H9 (cell line): ENCODE results near the gene CROCC2. TPM values are rescaled to one million over a fixed set of nuclear protein-coding genes. Genes with fewer than 3 reads are reported as not detected.

Experiments
- DNase-seq: peaks from one replicate; pipeline ENCODE4 v3.0.0-alpha.2; 2017
- H2AFZ ChIP-seq: one replicate; pipeline ENCODE4 v1.6.1; 2013; ENCODE audit warnings: mild to moderate bottlenecking, low read length, control low read depth, moderate library complexity
- H2AK5ac ChIP-seq: 2 replicates; pipeline ENCODE4 v1.6.1; 2013; ENCODE audit warnings: low read length, control low read depth, mixed read lengths; ENCODE audit not compliant: insufficient read length
- H2BK120ac ChIP-seq: one replicate; pipeline ENCODE4 v1.6.1; 2013; ENCODE audit warnings: low read depth, mild to moderate bottlenecking, low read length, control low read depth, inconsistent platforms; ENCODE audit not compliant: poor library complexity, severe bottlenecking
- H2BK12ac ChIP-seq: 2 replicates; pipeline ENCODE4 v1.6.1; 2013; ENCODE audit warnings: low read length, control low read depth, mixed read lengths, low read depth; ENCODE audit not compliant: insufficient read length
- H2BK15ac ChIP-seq: 2 replicates; pipeline ENCODE4 v1.6.1; 2013; ENCODE audit warnings: low read depth, low read length, control low read depth
- H2BK20ac ChIP-seq: one replicate; pipeline ENCODE4 v1.6.1; 2013; ENCODE audit warnings: low read depth, mild to moderate bottlenecking, low read length, control low read depth, inconsistent platforms; ENCODE audit not compliant: poor library complexity, severe bottlenecking
- H2BK5ac ChIP-seq: 2 replicates; pipeline ENCODE4 v1.6.1; 2013; ENCODE audit warnings: low read length, control low read depth, mixed read lengths; ENCODE audit not compliant: insufficient read length
- H3K14ac ChIP-seq: 2 replicates; pipeline ENCODE4 v1.6.1; 2013; ENCODE audit warnings: low read length, control low read depth; ENCODE audit not compliant: insufficient read depth
- H3K18ac ChIP-seq: 2 replicates; pipeline ENCODE4 v1.6.1; 2013; ENCODE audit warnings: low read depth, mild to moderate bottlenecking, mixed read lengths, low read length, control low read depth; ENCODE audit not compliant: insufficient read length
- H3K23ac ChIP-seq: 2 replicates; pipeline ENCODE4 v1.6.1; 2013; ENCODE audit warnings: low read length, control low read depth, mixed read lengths, low read depth; ENCODE audit not compliant: insufficient read length
- H3K23me2 ChIP-seq: 2 replicates; pipeline ENCODE4 v1.6.1; 2013; ENCODE audit warnings: low read depth, mild to moderate bottlenecking, mixed read lengths, low read length, control low read depth; ENCODE audit not compliant: insufficient read length, poor library complexity, severe bottlenecking
- H3K27ac ChIP-seq: 2 replicates; pipeline ENCODE4 v1.5.1; 2013; ENCODE audit warnings: low read length, control low read depth, mixed read lengths, low read depth; ENCODE audit not compliant: insufficient read length
- H3K27me3 ChIP-seq: 2 replicates; pipeline ENCODE4 v1.6.1; 2013; ENCODE audit warnings: low read length, control low read depth, inconsistent platforms; ENCODE audit not compliant: insufficient read depth
- H3K4ac ChIP-seq: 2 replicates; pipeline ENCODE4 v1.6.1; 2013; ENCODE audit warnings: low read depth, mild to moderate bottlenecking, control low read depth, inconsistent platforms, low read length, moderate library complexity
- H3K4me1 ChIP-seq: 2 replicates; pipeline ENCODE4 v1.6.1; 2013; ENCODE audit warnings: low read length, control low read depth, inconsistent platforms; ENCODE audit not compliant: insufficient read depth
- H3K4me2 ChIP-seq: 2 replicates; pipeline ENCODE4 v1.6.1; 2013; ENCODE audit warnings: low read length, control low read depth, mixed read lengths; ENCODE audit not compliant: insufficient read length, insufficient read depth
- H3K56ac ChIP-seq: 2 replicates; pipeline ENCODE4 v1.6.1; 2013; ENCODE audit warnings: low read depth, mild to moderate bottlenecking, mixed read lengths, low read length, control low read depth; ENCODE audit not compliant: insufficient read length
- H3K79me1 ChIP-seq: 2 replicates; pipeline ENCODE4 v1.6.1; 2013; ENCODE audit warnings: low read depth, mild to moderate bottlenecking, moderate library complexity, low read length, control low read depth, inconsistent platforms; ENCODE audit not compliant: insufficient read depth, poor library complexity, severe bottlenecking
- H3K79me2 ChIP-seq: 2 replicates; pipeline ENCODE4 v1.6.1; 2013; ENCODE audit warnings: low read length, control low read depth, inconsistent platforms; ENCODE audit not compliant: insufficient read depth
- H3K9ac ChIP-seq: 2 replicates; pipeline ENCODE4 v1.6.1; 2013; ENCODE audit warnings: low read length, control low read depth, mixed read lengths; ENCODE audit not compliant: insufficient read length; ENCODE audit errors: extremely low read depth
- H3K9me3 ChIP-seq: one replicate; pipeline ENCODE4 v1.6.1; 2013; ENCODE audit warnings: low read depth, low read length, inconsistent platforms; ENCODE audit not compliant: control insufficient read depth
- H3T11ph ChIP-seq: one replicate; pipeline ENCODE4 v1.6.1; 2013; ENCODE audit warnings: mild to moderate bottlenecking, low read length, control low read depth, inconsistent platforms
- H4K20me1 ChIP-seq: one replicate; pipeline ENCODE4 v1.6.1; 2013; ENCODE audit not compliant: control insufficient read depth, insufficient read length, insufficient read depth
- H4K5ac ChIP-seq: 2 replicates; pipeline ENCODE4 v1.6.1; 2013; ENCODE audit warnings: low read depth, mild to moderate bottlenecking, mixed read lengths, low read length, control low read depth; ENCODE audit not compliant: insufficient read length
- H4K8ac ChIP-seq: replicated peaks from 2 replicates; pipeline ENCODE4 v1.6.1; 2013; ENCODE audit warnings: low read length, control low read depth, mixed read lengths, low read depth; ENCODE audit not compliant: insufficient read length
- H4K91ac ChIP-seq: 2 replicates; pipeline ENCODE4 v1.6.1; 2013; ENCODE audit warnings: low read depth, mild to moderate bottlenecking, moderate library complexity, mixed read lengths, low read length, control low read depth; ENCODE audit not compliant: insufficient read length
- H3K27ac Mint-ChIP-seq, 3 experiments: 2 replicates in 2 of 3; 3 replicates in 1 of 3; pipeline ENCODE4 v1.8.0; 2020 to 2021; ENCODE audit warnings: mixed read lengths in 3 of 3, mild to moderate bottlenecking in 1 of 3, moderate library complexity in 1 of 3
- H3K27me3 Mint-ChIP-seq: 2 replicates; pipeline ENCODE4 v1.8.0; 2021; ENCODE audit warnings: low read depth, mild to moderate bottlenecking, moderate library complexity, mixed read lengths
- H3K36me3 Mint-ChIP-seq, 3 experiments: 2 replicates in 2 of 3; 3 replicates in 1 of 3; pipeline ENCODE4 v1.8.0; 2020 to 2021; ENCODE audit warnings: low read depth in 3 of 3, mixed read lengths in 3 of 3; ENCODE audit not compliant: insufficient read depth in 1 of 3
- H3K4me1 Mint-ChIP-seq, 2 experiments: 2 replicates each; pipeline ENCODE4 v1.8.0; 2020; ENCODE audit warnings: mixed read lengths in 2 of 2
- H3K4me3 Mint-ChIP-seq, 2 experiments: 2 replicates in 1 of 2; 3 replicates in 1 of 2; pipeline ENCODE4 v1.8.0; 2020 to 2021; ENCODE audit warnings: mild to moderate bottlenecking in 2 of 2, mixed read lengths in 2 of 2, moderate library complexity in 1 of 2
- H3K9me3 Mint-ChIP-seq, 2 experiments: 2 replicates in 1 of 2; 3 replicates in 1 of 2; pipeline ENCODE4 v1.8.0; 2020; ENCODE audit warnings: mild to moderate bottlenecking in 2 of 2, mixed read lengths in 2 of 2, moderate library complexity in 1 of 2
- WGBS: extraction: QIAGEN DNeasy Blood & Tissue Kit; methylation state at CpG from one replicate; pipeline ENCODE4 v1.1.7; 2013; ENCODE audit warnings: missing lambda C conversion rate, low lambda C conversion rate, mixed read lengths; ENCODE audit not compliant: insufficient read length; ENCODE audit errors: extremely low coverage; 5-methylcytosine and 5-hydroxymethylcytosine counted together
- total RNA-seq: library from RNA; stranded (reverse); gene quantifications from 2 replicates; pipeline ENCODE4 v1.2.1, GENCODE V29; 2021
- TF ChIP-seq, protein P1 (sequence below): fragments of 200-600 bp; sonication (generic); conservative IDR thresholded peaks from 3 replicates; pipeline ENCODE4 v1.8.0; 2021; ENCODE audit warnings: antibody characterized with exemption, mild to moderate bottlenecking

CROCC2 gene
- total RNA-seq, 1 experiment from 2014 or later, result not detected

- no peaks in the 10 kb centered on the region for H3K79me2 ChIP-seq
- H3K9ac ChIP-seq, result no peak overlapping the region
- no peaks in the 10 kb centered on the region; a peak in 1 of 7 replicates for H3K36me3 Mint-ChIP-seq
- no peak overlapping the region for H3K4me2 ChIP-seq
- H3K56ac ChIP-seq, result no peak overlapping the region
- no peak overlapping the region for H2BK120ac ChIP-seq
- H3K23me2 ChIP-seq, result no peaks in the 10 kb centered on the region
- H4K91ac ChIP-seq, result no peak overlapping the region
- no peak overlapping the region for H2BK15ac ChIP-seq
- H3K27me3 ChIP-seq, result no peaks in the 10 kb centered on the region
- TF ChIP-seq, protein P1, sequence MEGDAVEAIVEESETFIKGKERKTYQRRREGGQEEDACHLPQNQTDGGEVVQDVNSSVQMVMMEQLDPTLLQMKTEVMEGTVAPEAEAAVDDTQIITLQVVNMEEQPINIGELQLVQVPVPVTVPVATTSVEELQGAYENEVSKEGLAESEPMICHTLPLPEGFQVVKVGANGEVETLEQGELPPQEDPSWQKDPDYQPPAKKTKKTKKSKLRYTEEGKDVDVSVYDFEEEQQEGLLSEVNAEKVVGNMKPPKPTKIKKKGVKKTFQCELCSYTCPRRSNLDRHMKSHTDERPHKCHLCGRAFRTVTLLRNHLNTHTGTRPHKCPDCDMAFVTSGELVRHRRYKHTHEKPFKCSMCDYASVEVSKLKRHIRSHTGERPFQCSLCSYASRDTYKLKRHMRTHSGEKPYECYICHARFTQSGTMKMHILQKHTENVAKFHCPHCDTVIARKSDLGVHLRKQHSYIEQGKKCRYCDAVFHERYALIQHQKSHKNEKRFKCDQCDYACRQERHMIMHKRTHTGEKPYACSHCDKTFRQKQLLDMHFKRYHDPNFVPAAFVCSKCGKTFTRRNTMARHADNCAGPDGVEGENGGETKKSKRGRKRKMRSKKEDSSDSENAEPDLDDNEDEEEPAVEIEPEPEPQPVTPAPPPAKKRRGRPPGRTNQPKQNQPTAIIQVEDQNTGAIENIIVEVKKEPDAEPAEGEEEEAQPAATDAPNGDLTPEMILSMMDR, result no peak
- H3K4me3 Mint-ChIP-seq, result no peak overlapping the region
- peak overlapping the region in 1 of 3 experiments; percentile 62; a peak in 1 of 7 replicates for H3K27ac Mint-ChIP-seq
- H3K9me3 Mint-ChIP-seq, result no peaks in the 10 kb centered on the region
- DNase-seq, result no peak
- H3K27me3 Mint-ChIP-seq, result peaks cover 23% of the 10 kb centered on the region
- no peak overlapping the region for H2AFZ ChIP-seq
- H3K4me1 Mint-ChIP-seq, result no peaks in the 10 kb centered on the region
- H2BK12ac ChIP-seq, result no peak overlapping the region
- H3K4ac ChIP-seq, result no peak overlapping the region
- no peaks in the 10 kb centered on the region for H3K4me1 ChIP-seq
- no peaks in the 10 kb centered on the region for H3K9me3 ChIP-seq
- no peak overlapping the region for H4K8ac ChIP-seq
- no peak overlapping the region for H3K27ac ChIP-seq
- no peak overlapping the region for H3K18ac ChIP-seq
- WGBS, result no CpG with 5 or more reads among the region's 15 CpGs
- H4K20me1 ChIP-seq, result no peaks in the 10 kb centered on the region
- H2BK20ac ChIP-seq, result no peak overlapping the region
- H3K79me1 ChIP-seq, result no peaks in the 10 kb centered on the region
- H3K23ac ChIP-seq, result no peak overlapping the region
- H2BK5ac ChIP-seq, result no peak overlapping the region
- no peak overlapping the region for H2AK5ac ChIP-seq
- H4K5ac ChIP-seq, result no peak overlapping the region
- no peak overlapping the region for H3T11ph ChIP-seq
- H3K14ac ChIP-seq, result no peak overlapping the region
Observed at GRCh38 chr2:240970816-240971215, 64.7 kb downstream of the CROCC2 start.
